Endothelial cell of umbilical vein (primary cell): Measurements from ENCODE around the gene MFSD6. TPM values are rescaled to one million over a fixed set of nuclear protein-coding genes. Genes with fewer than 3 reads are reported as not detected.

Experiments used
- BruUV-seq: library from RNA; stranded (reverse); fragments of 400-500 nt; replicated peaks from 2 replicates; lab custom pipeline; 2021; lab: Mats Ljungman, UMichigan
- CTCF ChIA-PET: fragments of 300-600, 350-600 bp; sonication (Branson Sonifier 250); formaldehyde crosslinking; loops from one replicate; lab custom pipeline; 2021; ENCODE audit warnings: antibody characterized with exemption, inconsistent platforms; lab: Charles Lee
- POLR2A ChIA-PET: fragments of 300-600, 350-600 bp; sonication (Branson Sonifier 250); formaldehyde crosslinking; loops from one replicate; lab custom pipeline; 2021; ENCODE audit warnings: antibody characterized with exemption, inconsistent platforms; lab: Charles Lee
- DNase-seq: peaks from one replicate; pipeline ENCODE4 v3.0.0-alpha.2; 2011; ENCODE audit warnings: low read depth, low spot score
- FAIRE-seq: peaks from 2 replicates; lab custom pipeline; 2011; peaks lifted over from hg19 to GRCh38; lab: Jason Lieb, UNC
- H2AFZ ChIP-seq: 2 replicates; pipeline ENCODE4 v1.6.0; 2012; ENCODE audit warnings: low read depth, low read length, control low read depth, inconsistent platforms
- H3K27ac ChIP-seq: 2 replicates; pipeline ENCODE4 v1.5.1; 2011; ENCODE audit warnings: low read depth, mild to moderate bottlenecking, control low read depth, low read length, moderate library complexity; ENCODE audit not compliant: insufficient read depth
- H3K27me3 ChIP-seq, 2 experiments: 2 replicates each; pipeline versions ENCODE4 v1.6.0 to v1.6.1; 2011; ENCODE audit warnings: low read length in 2 of 2, mixed read lengths in 1 of 2; ENCODE audit not compliant: control insufficient read depth in 2 of 2, insufficient read depth in 2 of 2
- H3K36me3 ChIP-seq, 2 experiments: 2 replicates in 1 of 2; 3 replicates in 1 of 2; pipeline ENCODE4 v1.5.1; 2011; ENCODE audit warnings: low read length in 2 of 2, mild to moderate bottlenecking in 1 of 2, moderate library complexity in 1 of 2; ENCODE audit not compliant: control insufficient read depth in 2 of 2, insufficient read depth in 2 of 2; ENCODE audit errors: extremely low read depth in 1 of 2
- H3K4me1 ChIP-seq: 3 replicates; pipeline ENCODE4 v1.5.1; 2011; ENCODE audit warnings: mild to moderate bottlenecking, low read length; ENCODE audit not compliant: control insufficient read depth, insufficient read depth; ENCODE audit errors: extremely low read depth
- H3K4me2 ChIP-seq: 2 replicates; pipeline ENCODE4 v1.6.1; 2011; ENCODE audit warnings: low read length, control low read depth, mixed read lengths; ENCODE audit not compliant: insufficient read depth
- H3K4me3 ChIP-seq, 3 experiments: fragments of 200-600 bp in 1 of 3; sonication (generic), shearing (Covaris generic) in 1 of 3; replicated peaks in 1 of 3; 2 replicates each; pipeline ENCODE4 v1.5.1; 2011 to 2016; ENCODE audit warnings: control low read depth in 3 of 3, low read length in 3 of 3, mild to moderate bottlenecking in 2 of 3, inconsistent platforms in 1 of 3, low read depth in 1 of 3, moderate library complexity in 1 of 3; ENCODE audit not compliant: insufficient read depth in 1 of 3
- H3K79me2 ChIP-seq: 2 replicates; pipeline ENCODE4 v1.6.0; 2012; ENCODE audit warnings: low read length, inconsistent platforms; ENCODE audit not compliant: control insufficient read depth, insufficient read depth
- H3K9ac ChIP-seq: replicated peaks from 2 replicates; pipeline ENCODE3; 2011; ENCODE audit warnings: low read length, control low read depth; ENCODE audit not compliant: insufficient read depth; ENCODE audit errors: extremely low read depth
- H3K9me1 ChIP-seq: replicated peaks from 3 replicates; pipeline ENCODE4 v1.6.0; 2011; ENCODE audit warnings: mild to moderate bottlenecking, low read length; ENCODE audit not compliant: control insufficient read depth, insufficient read depth; ENCODE audit errors: extremely low read depth
- H3K9me3 ChIP-seq: replicated peaks from 2 replicates; pipeline ENCODE4 v1.5.1; 2012; ENCODE audit warnings: low read length, inconsistent platforms; ENCODE audit not compliant: control insufficient read depth, insufficient read depth
- H4K20me1 ChIP-seq: replicated peaks from 2 replicates; pipeline ENCODE3; 2011; ENCODE audit warnings: mild to moderate bottlenecking, low read length; ENCODE audit not compliant: control insufficient read depth, insufficient read depth; ENCODE audit errors: extremely low read depth
- EZH2 ChIP-seq: IDR thresholded peaks from 2 replicates; pipeline ENCODE4 v1.6.1; 2012; ENCODE audit warnings: borderline replicate concordance, low read depth, mild to moderate bottlenecking, moderate library complexity, low read length, inconsistent platforms; ENCODE audit not compliant: severe bottlenecking
- FOS ChIP-seq: IDR thresholded peaks from 2 replicates; pipeline ENCODE4 v1.6.1; 2011; ENCODE audit warnings: mild to moderate bottlenecking, low read length, moderate library complexity, borderline replicate concordance; ENCODE audit not compliant: insufficient read depth
- GATA2 ChIP-seq: IDR thresholded peaks from 2 replicates; pipeline ENCODE4 v1.7.0; 2011; ENCODE audit warnings: low read depth, mild to moderate bottlenecking, moderate library complexity, mixed read lengths, low read length; ENCODE audit not compliant: insufficient read length, insufficient read depth
- JUN ChIP-seq: IDR thresholded peaks from 2 replicates; pipeline ENCODE4 v1.6.1; 2011; ENCODE audit warnings: borderline replicate concordance, low read depth; ENCODE audit not compliant: insufficient read length, insufficient read depth
- MYC ChIP-seq: IDR thresholded peaks from one replicate; pipeline ENCODE4 v1.6.1; 2011; ENCODE audit warnings: mild to moderate bottlenecking, low read depth, low read length
- POLR2A ChIP-seq: IDR thresholded peaks from 2 replicates; pipeline ENCODE4 v1.6.1; 2012; ENCODE audit warnings: low read depth, mild to moderate bottlenecking, control low read depth, low read length
- POLR2AphosphoS5 ChIP-seq: IDR thresholded peaks from 2 replicates; pipeline ENCODE4 v1.6.1; 2012; ENCODE audit warnings: low read depth, mild to moderate bottlenecking, control low read depth, low read length, moderate library complexity; ENCODE audit not compliant: insufficient read depth
- dilution Hi-C: fragments of 300-500 bp; cut with MboI; formaldehyde crosslinking; loops from one replicate; pipeline ENCODE4 v1.15.0; 2019; ENCODE audit warnings: low sequenced_read_pairs; ENCODE audit not compliant: extremely low pct_ligation_motif_present
- intact Hi-C: fragments of 100-400 bp; cut with micrococcal nuclease; formaldehyde crosslinking; loops from one replicate; pipeline ENCODE4 v1.10.0; 2022
- polyA plus RNA-seq, 4 experiments: library from polyadenylated mRNA; depleted of rRNA in 3 of 4; stranded (reverse) in 3 of 4; unstranded in 1 of 4; fragments of >200 nt; gene quantifications; 2 replicates each; pipeline versions ENCODE4 v1.2.1 to v1.2.3, GENCODE V29; 2011 to 2012; ENCODE audit warnings: missing spikeins in 1 of 4
- total RNA-seq: library from RNA; stranded (reverse); gene quantifications from 2 replicates; pipeline ENCODE4 v1.2.3, GENCODE V29; 2021
- TF ChIP-seq, protein P1 (sequence below): IDR thresholded peaks from 2 replicates; pipeline ENCODE4 v1.6.1; 2011; ENCODE audit not compliant: insufficient read depth, insufficient read length
- TF ChIP-seq, protein P2 (sequence below), 2 donors: IDR thresholded peaks; 1 replicate in 1 of 2; 2 replicates in 1 of 2; pipeline ENCODE4 v1.5.1; 2011; ENCODE audit warnings: low read length in 2 of 2, mild to moderate bottlenecking in 2 of 2, moderate library complexity in 2 of 2, control low read depth in 1 of 2, inconsistent platforms in 1 of 2, low read depth in 1 of 2; ENCODE audit not compliant: insufficient read depth in 1 of 2; ENCODE audit errors: extremely low read depth in 1 of 2

MFSD6 gene
- total and polyA plus RNA-seq, 2 donors (not counting 3 experiments of a cell fraction or from before 2014, with no cell fraction given): 4.3 to 4.5 TPM

DNA sequence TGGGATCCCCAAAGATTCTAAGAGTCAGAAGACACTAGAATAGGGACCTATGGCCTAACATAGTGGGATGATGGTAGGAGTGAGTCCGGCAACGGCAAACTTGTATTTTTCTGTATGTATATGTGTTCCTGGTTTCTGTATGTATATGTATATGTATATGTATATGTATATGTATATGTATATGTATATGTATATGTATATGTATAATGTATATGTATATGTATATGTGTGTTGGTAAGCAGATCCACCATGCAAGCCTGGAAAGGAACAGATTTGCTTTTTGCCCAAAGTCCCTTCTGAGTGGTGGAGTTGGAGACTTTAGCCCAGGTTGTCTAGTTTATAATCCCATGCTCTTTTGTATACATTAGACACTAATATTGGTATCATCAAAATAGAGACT is 46.6 kb downstream of the MFSD6 start:
- Histone ChIP-seq H3K36me3 (no peaks in the 10 kb centered on the region), H3K4me1 (no peaks in the 10 kb centered on the region), H3K79me2 (no peaks in the 10 kb centered on the region), H3K27ac (no peak overlapping the region), H3K9me1 (peaks cover 2% of the 10 kb centered on the region), H3K27me3 (no peaks in the 10 kb centered on the region), H4K20me1 (no peaks in the 10 kb centered on the region), H3K9ac (no peak overlapping the region), H3K9me3 (no peaks in the 10 kb centered on the region), H2AFZ (no peak overlapping the region), H3K4me2 (no peak overlapping the region), H3K4me3 (no peak overlapping the region)
- FAIRE-seq (no peak), DNase-seq (no peak)
- TF ChIP-seq POLR2A (no peak), EZH2 (no peak), FOS (no peak), POLR2AphosphoS5 (no peak), JUN (no peak), MYC (no peak), GATA2 (no peak)
- TF ChIP-seq, protein P1, sequence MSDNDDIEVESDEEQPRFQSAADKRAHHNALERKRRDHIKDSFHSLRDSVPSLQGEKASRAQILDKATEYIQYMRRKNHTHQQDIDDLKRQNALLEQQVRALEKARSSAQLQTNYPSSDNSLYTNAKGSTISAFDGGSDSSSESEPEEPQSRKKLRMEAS: no peak
- TF ChIP-seq, protein P2, sequence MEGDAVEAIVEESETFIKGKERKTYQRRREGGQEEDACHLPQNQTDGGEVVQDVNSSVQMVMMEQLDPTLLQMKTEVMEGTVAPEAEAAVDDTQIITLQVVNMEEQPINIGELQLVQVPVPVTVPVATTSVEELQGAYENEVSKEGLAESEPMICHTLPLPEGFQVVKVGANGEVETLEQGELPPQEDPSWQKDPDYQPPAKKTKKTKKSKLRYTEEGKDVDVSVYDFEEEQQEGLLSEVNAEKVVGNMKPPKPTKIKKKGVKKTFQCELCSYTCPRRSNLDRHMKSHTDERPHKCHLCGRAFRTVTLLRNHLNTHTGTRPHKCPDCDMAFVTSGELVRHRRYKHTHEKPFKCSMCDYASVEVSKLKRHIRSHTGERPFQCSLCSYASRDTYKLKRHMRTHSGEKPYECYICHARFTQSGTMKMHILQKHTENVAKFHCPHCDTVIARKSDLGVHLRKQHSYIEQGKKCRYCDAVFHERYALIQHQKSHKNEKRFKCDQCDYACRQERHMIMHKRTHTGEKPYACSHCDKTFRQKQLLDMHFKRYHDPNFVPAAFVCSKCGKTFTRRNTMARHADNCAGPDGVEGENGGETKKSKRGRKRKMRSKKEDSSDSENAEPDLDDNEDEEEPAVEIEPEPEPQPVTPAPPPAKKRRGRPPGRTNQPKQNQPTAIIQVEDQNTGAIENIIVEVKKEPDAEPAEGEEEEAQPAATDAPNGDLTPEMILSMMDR (IDR thresholded peaks at IDR 0.05; ENCODE audit: extremely low read depth in 1 of 2, insufficient read depth in 1 of 2, low read depth in 1 of 2, low read length in 2 of 2): no peak
- dilution Hi-C loops: no loop called here
- intact Hi-C loops: no loop called here
- CTCF ChIA-PET: no interaction called here
- POLR2A ChIA-PET: no interaction called here
- BruUV-seq: no TSS peak
